ENCODE data around the gene NEK4.

The NEK4 gene

GRCh38 chr3:52798978-52799476 is 28.3 kb upstream of the NEK4 start:
- TF ChIP-seq CTCF (IDR thresholded peaks at IDR 0.05; ENCODE audit: extremely low read depth, missing control alignments), result peak; percentile 38
- DNase-seq (ENCODE audit: low spot score), result peak; percentile 61

- no peak for DNase-seq (ENCODE audit: low spot score)
- TF ChIP-seq CTCF (IDR thresholded peaks at IDR 0.05; ENCODE audit: extremely low read depth, missing control alignments), result no peak
Observed at GRCh38 chr3:52798376-52798977, 27.7 kb upstream of the NEK4 start.

- no peak for TF ChIP-seq CTCF (IDR thresholded peaks at IDR 0.05; ENCODE audit: extremely low read depth, missing control alignments)
- DNase-seq (ENCODE audit: low spot score), result no peak
Observed at GRCh38 chr3:52796411-52796810, 25.7 kb upstream of the NEK4 start.

GRCh38 chr3:52795298-52795900 is 24.7 kb upstream of the NEK4 start:
- DNase-seq (ENCODE audit: low spot score), result no peak
- no peak for TF ChIP-seq CTCF (IDR thresholded peaks at IDR 0.05; ENCODE audit: extremely low read depth, missing control alignments)

- DNase-seq (ENCODE audit: low spot score), result no peak
Observed at GRCh38 chr3:52794612-52795099, 23.9 kb upstream of the NEK4 start, which contains the start of gene ITIH3. ITIH3 (plus strand) TSS chr3:52794796; CDS start chr3:52794804, 8 bp downstream.

GRCh38 chr3:52793702-52794611 is 23.2 kb upstream of the NEK4 start:
- TF ChIP-seq CTCF (IDR thresholded peaks at IDR 0.05; ENCODE audit: extremely low read depth, missing control alignments), result no peak
- no peak for DNase-seq (ENCODE audit: low spot score)

More at GRCh38 chr3:52794612-52795099, 23.9 kb upstream of the NEK4 start, which contains the start of gene ITIH3:
- TF ChIP-seq CTCF (IDR thresholded peaks at IDR 0.05; ENCODE audit: extremely low read depth, missing control alignments), result no peak
